GM12878 (cell line): Measurements from ENCODE around the gene AP2A2. TPM values are rescaled to one million over a fixed set of nuclear protein-coding genes. Genes with fewer than 3 reads are reported as not detected.

Experiments
- ATAC-seq: fragments of 200-7000 bp; cut with Tn5 transposase; 3 replicates; pipeline ENCODE4 v1.9.1; 2020; ENCODE audit warnings: mild to moderate bottlenecking, moderate library complexity
- BruUV-seq: library from RNA; stranded (reverse); fragments of 400-500 nt; replicated peaks from 2 replicates; lab custom pipeline; 2021; lab: Mats Ljungman, UMichigan
- CTCF ChIA-PET: fragments of 300-600 bp; sonication (Branson Sonifier 250); formaldehyde crosslinking; extraction: SDS; loops from one replicate; lab custom pipeline; 2021; ENCODE audit warnings: inconsistent platforms; lab: Yijun Ruan, JAX
- POLR2A ChIA-PET: fragments of 350-600 bp; formaldehyde crosslinking; extraction: SDS; loops from one replicate; lab custom pipeline; 2021; ENCODE audit warnings: inconsistent platforms; lab: Charles Lee
- RAD21 ChIA-PET: fragments of 300-600 bp; sonication (Branson Sonifier 250); formaldehyde crosslinking; loops from one replicate; lab custom pipeline; 2023; ENCODE audit warnings: antibody characterized with exemption; ENCODE audit not compliant: unreplicated experiment; lab: Charles Lee
- SMC1A ChIA-PET: fragments of 300-600 bp; sonication (Branson Sonifier 250); formaldehyde crosslinking; loops from one replicate; lab custom pipeline; 2023; ENCODE audit not compliant: unreplicated experiment, uncharacterized antibody; lab: Charles Lee
- DNase-seq: peaks from one replicate; pipeline ENCODE4 v3.0.0-alpha.2; 2011; ENCODE audit warnings: low read depth, low spot score
- FAIRE-seq: peaks from 3 replicates; lab custom pipeline; 2011; peaks lifted over from hg19 to GRCh38; lab: Jason Lieb, UNC
- H2AFZ ChIP-seq: 2 replicates; pipeline ENCODE4 v1.6.0; 2011; ENCODE audit warnings: low read depth, low read length, control low read depth; ENCODE audit not compliant: control insufficient read depth
- H3K27ac ChIP-seq: 2 replicates; pipeline ENCODE4 v1.5.1; 2011; ENCODE audit warnings: control low read depth; ENCODE audit not compliant: control insufficient read depth, insufficient read depth
- H3K27me3 ChIP-seq, 2 experiments: replicated peaks in 1 of 2; 2 replicates each; pipeline versions ENCODE4 v1.6.0 to v1.6.1; 2011; ENCODE audit warnings: low read length in 1 of 2; ENCODE audit not compliant: control insufficient read depth in 2 of 2, insufficient read depth in 2 of 2
- H3K36me3 ChIP-seq, 2 experiments: 2 replicates each; pipeline ENCODE4 v1.5.1; 2011; ENCODE audit warnings: low read length in 1 of 2; ENCODE audit not compliant: control insufficient read depth in 2 of 2, insufficient read depth in 2 of 2
- H3K4me1 ChIP-seq: 2 replicates; pipeline ENCODE4 v1.6.1; 2011; ENCODE audit warnings: mild to moderate bottlenecking, low read length, moderate library complexity, mixed read lengths; ENCODE audit not compliant: control insufficient read depth, insufficient read depth
- H3K4me2 ChIP-seq: 2 replicates; pipeline ENCODE4 v1.6.0; 2011; ENCODE audit warnings: control low read depth; ENCODE audit not compliant: control insufficient read depth, insufficient read depth
- H3K4me3 ChIP-seq: fragments of 200-600 bp; sonication (generic); 2 replicates; pipeline ENCODE4 v1.5.1; 2016
- H3K79me2 ChIP-seq: 2 replicates; pipeline ENCODE4 v1.6.0; 2011; ENCODE audit warnings: low read length; ENCODE audit not compliant: control insufficient read depth, insufficient read depth
- H3K9ac ChIP-seq: 2 replicates; pipeline ENCODE4 v1.8.0; 2011; ENCODE audit warnings: low read length, control low read depth, mixed read lengths; ENCODE audit not compliant: control insufficient read depth, insufficient read depth
- H3K9me3 ChIP-seq: replicated peaks from 3 replicates; pipeline ENCODE4 v1.5.1; 2011; ENCODE audit warnings: mild to moderate bottlenecking, low read length; ENCODE audit not compliant: control insufficient read depth, insufficient read depth
- H4K20me1 ChIP-seq: 2 replicates; pipeline ENCODE4 v1.6.0; 2011; ENCODE audit not compliant: control insufficient read depth, insufficient read depth
- BRCA1 ChIP-seq: IDR thresholded peaks from 2 replicates; pipeline ENCODE4 v1.6.1; 2011; ENCODE audit warnings: low read depth, low read length, improper control_type of control experiment
- CHD1 ChIP-seq: IDR thresholded peaks from 2 replicates; pipeline ENCODE4 v1.6.1; 2012; ENCODE audit warnings: low read depth, low read length, improper control_type of control experiment
- CUX1 ChIP-seq: IDR thresholded peaks from 2 replicates; pipeline ENCODE4 v1.6.1; 2012; ENCODE audit warnings: improper control_type of control experiment, low read depth, low read length; ENCODE audit not compliant: insufficient replicate concordance
- E2F4 ChIP-seq: IDR thresholded peaks from 2 replicates; pipeline ENCODE4 v1.6.1; 2012; ENCODE audit warnings: low read depth, low read length, improper control_type of control experiment
- FOXM1 ChIP-seq: IDR thresholded peaks from 2 replicates; pipeline ENCODE4 v1.6.1; 2012; ENCODE audit warnings: low read depth, mild to moderate bottlenecking, inconsistent platforms, low read length, moderate library complexity
- PML ChIP-seq: IDR thresholded peaks from 2 replicates; pipeline ENCODE4 v1.6.1; 2012; ENCODE audit warnings: low read length, inconsistent platforms
- ZNF384 ChIP-seq: IDR thresholded peaks from 2 replicates; pipeline ENCODE4 v1.6.1; 2012; ENCODE audit warnings: low read depth, mild to moderate bottlenecking, low read length, improper control_type of control experiment, borderline replicate concordance
- WGBS: methylation state at CpG from one replicate; pipeline ENCODE4 v1.1.6; 2016; ENCODE audit warnings: low lambda C conversion rate; ENCODE audit not compliant: insufficient replicate concordance, insufficient coverage; ENCODE audit errors: missing lambda C conversion rate; 5-methylcytosine and 5-hydroxymethylcytosine counted together
- in situ Hi-C: fragments of 300-500 bp; cut with MboI; formaldehyde crosslinking; loops from 9 replicates; pipeline ENCODE4 v1.14.3; 2018; ENCODE audit warnings: mixed read lengths
- intact Hi-C: fragments of 100-400 bp; cut with micrococcal nuclease; formaldehyde crosslinking; loops from one replicate; pipeline ENCODE4 v1.14.2; 2022; ENCODE audit not compliant: unreplicated experiment
- polyA plus RNA-seq, 11 experiments: library from polyadenylated mRNA; depleted of rRNA in 4 of 11; unstranded in 6 of 11; stranded (reverse) in 5 of 11; fragments of >200 nt; fragmentation: Nextera tagmentation in 4 of 11; fragmentation: Illumina TruSeq in 1 of 11; extraction: Ambion mirVana in 4 of 11; extraction: Trizol in 1 of 11; gene quantifications; 1 replicate in 1 of 11; 2 replicates in 10 of 11; pipeline versions ENCODE4 v1.2.1 to v1.2.3, GENCODE V29; 2011 to 2016; ENCODE audit warnings: inconsistent platforms in 2 of 11, missing spikeins in 2 of 11, low read depth in 1 of 11
- total RNA-seq, 4 experiments: library from RNA; depleted of rRNA in 3 of 4; stranded (reverse); fragments of >200 nt in 3 of 4; fragmentation: Illumina TruSeq in 1 of 4; extraction: Trizol in 1 of 4; gene quantifications; 2 replicates each; pipeline versions ENCODE4 v1.2.1 to v1.2.3, GENCODE V29; 2013 to 2021
- TF ChIP-seq, protein P1 (sequence below): fragments of 450-650 bp; formaldehyde crosslinking; IDR thresholded peaks from 2 replicates; pipeline ENCODE4 v1.5.0; 2022; ENCODE audit warnings: mild to moderate bottlenecking, missing genetic modification characterization

AP2A2 gene
- total and polyA plus RNA-seq, 10 of the 15 experiments (the other 5 are each of a cell fraction or from before 2014, with no cell fraction given): 0.58 to 48.8 (median 18.2) TPM

- TF ChIP-seq FOXM1 (no peak), E2F4 (no peak)
Observed at GRCh38 chr11:1029051-1029450, 103.4 kb downstream of the AP2A2 start (continued).

- RAD21 ChIA-PET: no interaction called here
Observed at GRCh38 chr11:1029654-1030053, 104.0 kb downstream of the AP2A2 start.

More at GRCh38 chr11:1029654-1030053, 104.0 kb downstream of the AP2A2 start:
- Histone ChIP-seq H3K4me1 (no peaks in the 10 kb centered on the region), H3K4me3 (no peak overlapping the region), H3K4me2 (no peak overlapping the region), H3K9ac (no peak overlapping the region), H4K20me1 (no peaks in the 10 kb centered on the region), H3K27ac (no peak overlapping the region), H3K9me3 (no peaks in the 10 kb centered on the region), H2AFZ (no peak overlapping the region), H3K79me2 (no peaks in the 10 kb centered on the region), H3K36me3 (no peaks in the 10 kb centered on the region), H3K27me3 (no peaks in the 10 kb centered on the region)
- WGBS: 17% methylated on average over 14 of the region's 16 CpGs
- POLR2A ChIA-PET: no interaction called here
- FAIRE-seq (no peak), DNase-seq (no peak), ATAC-seq (no peak; the same call in 2 of the 3 replicates)
- CTCF ChIA-PET: no interaction called here
- BruUV-seq: no TSS peak
- SMC1A ChIA-PET: no interaction called here
- intact Hi-C loops: no loop called here
- in situ Hi-C loops: no loop called here
- TF ChIP-seq CUX1 (no peak), PML (no peak), ZNF384 (no peak), CHD1 (no peak), BRCA1 (no peak)
- TF ChIP-seq, protein P1, sequence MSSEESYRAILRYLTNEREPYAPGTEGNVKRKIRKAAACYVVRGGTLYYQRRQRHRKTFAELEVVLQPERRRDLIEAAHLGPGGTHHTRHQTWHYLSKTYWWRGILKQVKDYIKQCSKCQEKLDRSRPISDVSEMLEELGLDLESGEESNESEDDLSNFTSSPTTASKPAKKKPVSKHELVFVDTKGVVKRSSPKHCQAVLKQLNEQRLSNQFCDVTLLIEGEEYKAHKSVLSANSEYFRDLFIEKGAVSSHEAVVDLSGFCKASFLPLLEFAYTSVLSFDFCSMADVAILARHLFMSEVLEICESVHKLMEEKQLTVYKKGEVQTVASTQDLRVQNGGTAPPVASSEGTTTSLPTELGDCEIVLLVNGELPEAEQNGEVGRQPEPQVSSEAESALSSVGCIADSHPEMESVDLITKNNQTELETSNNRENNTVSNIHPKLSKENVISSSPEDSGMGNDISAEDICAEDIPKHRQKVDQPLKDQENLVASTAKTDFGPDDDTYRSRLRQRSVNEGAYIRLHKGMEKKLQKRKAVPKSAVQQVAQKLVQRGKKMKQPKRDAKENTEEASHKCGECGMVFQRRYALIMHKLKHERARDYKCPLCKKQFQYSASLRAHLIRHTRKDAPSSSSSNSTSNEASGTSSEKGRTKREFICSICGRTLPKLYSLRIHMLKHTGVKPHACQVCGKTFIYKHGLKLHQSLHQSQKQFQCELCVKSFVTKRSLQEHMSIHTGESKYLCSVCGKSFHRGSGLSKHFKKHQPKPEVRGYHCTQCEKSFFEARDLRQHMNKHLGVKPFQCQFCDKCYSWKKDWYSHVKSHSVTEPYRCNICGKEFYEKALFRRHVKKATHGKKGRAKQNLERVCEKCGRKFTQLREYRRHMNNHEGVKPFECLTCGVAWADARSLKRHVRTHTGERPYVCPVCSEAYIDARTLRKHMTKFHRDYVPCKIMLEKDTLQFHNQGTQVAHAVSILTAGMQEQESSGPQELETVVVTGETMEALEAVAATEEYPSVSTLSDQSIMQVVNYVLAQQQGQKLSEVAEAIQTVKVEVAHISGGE: no peak
